Ovary (tissue), 9 donors: ENCODE data around the gene HIRA. TPM values are rescaled to one million over a fixed set of nuclear protein-coding genes. Genes with fewer than 3 reads are reported as not detected.
"Not testable (repeated sequence)": the region's sequence is repeated elsewhere in the genome, so short reads cannot be mapped to it uniquely, and the experiment has no call there.

ENCODE experiments used
- DNase-seq, 5 donors: peaks; one replicate each; pipeline ENCODE4 v3.0.0-alpha.2; 2019 to 2020
- H3K27ac ChIP-seq, 2 donors: fragments of 200-600 bp; one replicate each; pipeline versions ENCODE4 v1.5.1 to v1.8.0; 2019 to 2022
- H3K27me3 ChIP-seq: fragments of 200-600 bp; one replicate; pipeline ENCODE4 v1.8.0; 2022
- H3K36me3 ChIP-seq: fragments of 200-600 bp; sonication (generic); one replicate; pipeline ENCODE4 v1.5.1; 2019
- H3K4me1 ChIP-seq: one replicate; pipeline ENCODE4 v1.8.1; 2013; ENCODE audit warnings: mild to moderate bottlenecking, moderate library complexity; ENCODE audit not compliant: insufficient read depth
- H3K4me3 ChIP-seq: fragments of 200-600 bp; sonication (generic); one replicate; pipeline ENCODE4 v1.5.1; 2017
- H3K9me3 ChIP-seq, 2 donors: fragments of 200-600 bp in 1 of 2; sonication (generic) in 1 of 2; one replicate each; pipeline versions ENCODE4 v1.5.1 to v1.8.1; 2013 to 2019; ENCODE audit warnings: mild to moderate bottlenecking in 1 of 2, moderate library complexity in 1 of 2
- CTCF ChIP-seq, 3 donors: fragments of 450-650 bp in 2 of 3; fragments of 200-600 bp in 1 of 3; IDR thresholded peaks; one replicate each; pipeline versions ENCODE4 v1.5.1 to v1.8.0; 2016 to 2022; ENCODE audit warnings: antibody characterized with exemption in 3 of 3, mild to moderate bottlenecking in 1 of 3
- EP300 ChIP-seq: sonication (generic); formaldehyde crosslinking; IDR thresholded peaks from one replicate; pipeline ENCODE4 v1.6.1; 2017; ENCODE audit warnings: antibody characterized with exemption
- POLR2A ChIP-seq: fragments of 450-650 bp; IDR thresholded peaks from one replicate; pipeline ENCODE4 v1.6.1; 2017; ENCODE audit warnings: antibody characterized with exemption, mild to moderate bottlenecking, moderate library complexity
- WGBS, 3 donors: extraction: QIAGEN DNeasy Blood & Tissue Kit in 1 of 3; methylation state at CpG; one replicate each; pipeline versions ENCODE4 v1.1.5 to v1.1.7; 2013 to 2017; 5-methylcytosine and 5-hydroxymethylcytosine counted together
- intact Hi-C, 4 donors: fragments of 100-400 bp; cut with DNase I; formaldehyde crosslinking; loops; one replicate each; pipeline versions ENCODE4 v1.11.0 to v1.15.1; 2022 to 2023
- polyA plus RNA-seq, 2 donors: library from polyadenylated mRNA; stranded (reverse); fragments of 200-250 nt in 1 of 2; fragments of 350-450 nt in 1 of 2; fragmentation: Illumina TruSeq in 1 of 2; extraction: RNeasy Lipid Tissue Mini Kit (QIAGEN cat#74804) in 1 of 2; gene quantifications; one replicate each; pipeline ENCODE4 v1.2.3, GENCODE V29; 2013 to 2014
- total RNA-seq, 7 donors: library from RNA; depleted of rRNA in 2 of 7; stranded (reverse); fragments of >200 nt in 2 of 7; fragmentation: NEBNext Ultra II Directional in 3 of 7; extraction: Animal tissue kit (Norgen Biotek cat#: 25700) in 3 of 7; gene quantifications; one replicate each; pipeline versions ENCODE4 v1.1.0 to v1.2.4, GENCODE V29; 2016 to 2023
- donor health status: DM: no; HTN: no; CAD: no; lungs with moderate emphysema.
- donor health status: DM: no; HTN: no; CAD: no.
- donor health status: Bipolar disorder and iron deficiency.
- donor health status: DM: yes; HTN: yes; CAD: no.
- donor health status: DM: no; HTN: no; CAD: no.
- donor health status: DM: yes; HTN: yes; CAD: no.

HIRA gene
- total and polyA plus RNA-seq, 9 donors, result 7.2 to 31.6 (median 19.8) TPM

DNA sequence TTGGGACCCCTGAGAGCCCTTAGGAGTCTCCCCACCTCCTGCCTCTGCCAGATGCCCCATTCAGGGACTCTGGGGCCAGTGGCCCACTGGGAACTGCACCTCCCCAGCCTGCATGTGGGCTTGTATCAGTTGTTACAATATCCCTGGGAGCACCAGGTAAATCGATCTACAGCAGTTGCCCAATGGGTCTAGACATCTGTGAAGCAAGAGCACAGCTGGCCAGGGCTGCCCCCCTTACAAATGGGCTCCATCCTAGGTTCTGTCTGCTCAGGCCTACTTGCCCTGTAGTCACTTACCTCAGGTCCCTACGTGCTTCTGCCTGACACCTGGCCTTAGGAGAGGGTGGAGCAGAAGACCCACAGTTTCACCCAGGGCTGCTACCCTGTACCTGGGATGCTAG lies 62.7 kb downstream of the HIRA start:
- intact Hi-C loops, result no loop called here
- WGBS, 3 donors, result 93 to 97% (median 96%) methylated on average over 2 of the region's 2 CpGs
- Histone ChIP-seq H3K36me3 (no peaks in the 10 kb centered on the region), H3K27ac (no peak overlapping the region), H3K27me3 (no peaks in the 10 kb centered on the region), H3K4me1 (no peaks in the 10 kb centered on the region), H3K9me3 (no peaks in the 10 kb centered on the region), H3K4me3 (no peak overlapping the region)
- no peak for TF ChIP-seq EP300
- no peak for TF ChIP-seq POLR2A
- TF ChIP-seq CTCF (IDR thresholded peaks at IDR 0.05), result no peak
- DNase-seq, result no peak

DNA sequence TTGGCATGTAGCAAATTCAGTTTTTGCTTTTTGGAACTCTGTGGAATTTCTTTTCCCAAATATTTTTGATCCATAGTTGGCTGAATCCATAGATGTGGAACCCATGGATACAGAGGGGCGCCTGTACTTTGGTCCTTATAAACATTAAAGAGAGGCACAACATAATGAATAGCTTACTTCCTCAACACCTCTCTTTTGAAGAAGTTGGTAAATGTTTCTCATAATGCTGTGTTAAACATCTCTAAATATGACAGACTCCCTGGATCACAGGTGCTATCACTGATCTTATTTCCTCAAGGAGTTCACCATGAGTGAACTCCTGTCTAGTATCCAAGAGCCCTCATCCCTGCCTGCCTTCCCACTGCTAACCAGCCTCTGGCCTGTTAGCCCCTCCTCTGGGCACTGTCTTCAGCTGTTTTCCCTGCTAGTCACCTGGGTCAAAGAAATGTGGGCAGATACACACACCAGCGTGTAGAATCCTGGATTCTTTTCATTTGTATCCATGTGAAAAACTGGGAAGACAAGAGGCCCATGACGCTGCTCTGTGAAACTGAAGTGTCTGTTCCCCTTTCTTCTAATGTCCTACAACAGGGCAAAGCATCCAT lies 63.7 kb downstream of the HIRA start:
- no peaks in the 10 kb centered on the region for H3K36me3 ChIP-seq
- H3K4me3 ChIP-seq, result no peak overlapping the region
- TF ChIP-seq POLR2A (no peak), EP300 (no peak), CTCF (IDR thresholded peaks at IDR 0.05) (no peak)
- WGBS, 3 donors, result 91 to 94% (median 91%) methylated on average over 3 of the region's 3 CpGs
- H3K27ac ChIP-seq, result no peak overlapping the region
- H3K27me3 ChIP-seq, result no peaks in the 10 kb centered on the region
- DNase-seq, result no peak
- intact Hi-C loops, result no loop called here
- H3K4me1 ChIP-seq, result no peaks in the 10 kb centered on the region
- no peaks in the 10 kb centered on the region for H3K9me3 ChIP-seq

GRCh38 chr22:19363541-19363940 lies 68.0 kb downstream of the HIRA start:
- intact Hi-C loops, H3K36me3 ChIP-seq, H3K4me3 ChIP-seq, DNase-seq, H3K27me3 ChIP-seq, H3K9me3 ChIP-seq, H3K27ac ChIP-seq, H3K4me1 ChIP-seq: not testable (repeated sequence)
- 95 to 97% (median 95%) methylated on average over 7 of the region's 7 CpGs for WGBS, 3 donors

DNA sequence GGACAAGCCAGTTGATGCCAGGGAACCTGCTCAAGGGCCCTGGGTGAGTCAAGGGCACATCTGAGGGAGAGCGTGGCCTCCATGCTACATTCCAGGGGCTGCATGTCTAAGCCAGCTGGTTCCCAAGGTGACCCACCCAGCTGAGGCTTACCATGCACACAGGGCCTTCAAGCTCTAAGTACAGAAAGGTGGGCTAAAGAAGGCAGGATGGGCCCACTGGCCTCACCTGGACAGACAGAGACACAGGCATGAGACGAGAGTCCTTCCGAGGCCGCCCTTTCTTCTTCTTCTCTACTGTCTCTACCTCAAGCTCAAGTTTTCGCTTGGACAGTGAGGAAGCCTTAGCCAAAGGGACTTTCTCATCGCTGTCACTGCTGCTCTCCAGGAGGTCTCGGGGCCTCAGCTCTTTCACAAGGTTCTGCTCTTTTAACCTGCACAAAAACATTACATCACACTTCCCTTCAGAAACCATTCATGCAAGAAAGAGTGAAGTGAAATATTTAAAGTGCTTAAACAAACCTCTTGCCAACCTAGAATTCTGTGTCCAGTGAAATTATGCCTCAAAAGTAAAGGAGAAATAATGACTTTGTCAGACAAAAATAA lies 69.9 kb downstream of the HIRA start:
- H3K36me3 ChIP-seq, result no peaks in the 10 kb centered on the region
- no peaks in the 10 kb centered on the region for H3K27me3 ChIP-seq
- no peaks in the 10 kb centered on the region for H3K4me1 ChIP-seq
- H3K9me3 ChIP-seq, result no peaks in the 10 kb centered on the region
- no peak overlapping the region for H3K4me3 ChIP-seq
- DNase-seq, result no peak
- intact Hi-C loops, result no loop called here
- no peak overlapping the region for H3K27ac ChIP-seq
- WGBS, 3 donors, result 93 to 97% (median 96%) methylated on average over 7 of the region's 7 CpGs
- TF ChIP-seq POLR2A, result no peak
- no peak for TF ChIP-seq EP300
- no peak for TF ChIP-seq CTCF (IDR thresholded peaks at IDR 0.05)

DNA sequence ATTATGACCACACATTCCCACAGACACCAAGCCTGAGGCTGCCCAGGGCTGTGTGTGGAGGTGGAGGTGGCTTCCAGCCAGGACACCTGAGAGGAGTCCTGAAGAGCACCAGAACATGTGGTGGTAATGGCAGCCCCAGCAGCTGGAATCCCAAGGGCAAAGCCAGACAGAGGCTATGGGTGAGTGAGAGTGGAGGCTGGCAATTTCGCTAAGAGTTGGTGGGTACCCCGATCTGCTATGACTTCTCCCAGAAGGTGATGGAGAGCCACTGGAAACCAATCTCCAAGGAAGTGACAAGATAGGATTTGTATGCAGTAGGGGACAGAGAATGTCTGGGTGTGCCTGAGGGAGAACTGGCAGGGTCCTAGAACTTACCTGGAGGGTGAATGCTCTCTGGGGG lies 70.7 kb downstream of the HIRA start:
- H3K36me3 ChIP-seq, result no peaks in the 10 kb centered on the region
- H3K27me3 ChIP-seq, result no peaks in the 10 kb centered on the region
- intact Hi-C loops, result no loop called here
- no peak for DNase-seq
- no peak overlapping the region for H3K4me3 ChIP-seq
- H3K4me1 ChIP-seq, result no peaks in the 10 kb centered on the region
- 90 to 100% (median 92%) methylated on average over 2 of the region's 2 CpGs for WGBS, 3 donors
- H3K9me3 ChIP-seq, result no peaks in the 10 kb centered on the region
- TF ChIP-seq CTCF (IDR thresholded peaks at IDR 0.05) (no peak), POLR2A (no peak), EP300 (no peak)
- H3K27ac ChIP-seq, result no peak overlapping the region
